ENCODE data around the gene SH2B3.

GRCh38 chr12:111409780-111410430, 4.2 kb downstream of the SH2B3 start:
- TF ChIP-seq TCF7L2 (IDR thresholded peaks at IDR 0.05; ENCODE audit: low read depth, low read length) (no peak), CTCF (IDR thresholded peaks at IDR 0.05) (no peak), POLR2AphosphoS5 (IDR thresholded peaks at IDR 0.05; ENCODE audit: low read depth, low read length) (no peak), REST (IDR thresholded peaks at IDR 0.05; ENCODE audit: insufficient read depth in 1 of 2, low read depth in 2 of 2, low read length in 1 of 2) (no peak)

Measured in Panc1 (cell line).